ENCODE results near the gene UBE2L6.

DNA sequence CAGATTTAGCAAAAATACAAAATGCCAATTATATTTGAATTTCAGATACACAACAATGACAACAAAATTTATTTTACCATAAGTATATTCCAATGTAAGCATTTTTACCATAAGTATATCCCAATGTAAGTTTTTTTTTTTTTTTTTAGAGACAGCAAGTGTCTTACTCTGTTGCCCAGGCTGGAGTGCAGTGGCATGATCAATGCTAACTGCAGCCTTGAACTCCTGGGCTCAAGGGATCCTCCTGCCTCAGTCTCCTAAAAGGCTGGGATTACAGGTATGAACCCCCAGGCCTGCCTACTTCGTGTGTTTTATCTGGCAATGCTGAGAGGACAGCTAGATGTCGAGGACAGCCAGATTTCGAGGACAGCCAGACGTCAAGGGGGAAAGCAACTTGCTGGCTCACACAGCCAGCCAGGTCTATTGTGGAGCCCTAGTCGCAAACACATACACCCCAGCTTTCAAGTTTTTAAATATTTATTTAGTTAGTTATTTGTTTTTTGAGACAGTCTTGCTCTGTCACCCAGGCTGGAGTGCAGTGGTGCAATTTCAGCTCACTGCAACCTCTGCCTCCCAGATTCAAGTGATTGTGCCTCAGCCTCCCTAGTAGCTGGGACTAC, 28.9 kb upstream of the UBE2L6 start:
- no peak for TF ChIP-seq POLR2A (IDR thresholded peaks at IDR 0.05)
- TF ChIP-seq, protein P1, sequence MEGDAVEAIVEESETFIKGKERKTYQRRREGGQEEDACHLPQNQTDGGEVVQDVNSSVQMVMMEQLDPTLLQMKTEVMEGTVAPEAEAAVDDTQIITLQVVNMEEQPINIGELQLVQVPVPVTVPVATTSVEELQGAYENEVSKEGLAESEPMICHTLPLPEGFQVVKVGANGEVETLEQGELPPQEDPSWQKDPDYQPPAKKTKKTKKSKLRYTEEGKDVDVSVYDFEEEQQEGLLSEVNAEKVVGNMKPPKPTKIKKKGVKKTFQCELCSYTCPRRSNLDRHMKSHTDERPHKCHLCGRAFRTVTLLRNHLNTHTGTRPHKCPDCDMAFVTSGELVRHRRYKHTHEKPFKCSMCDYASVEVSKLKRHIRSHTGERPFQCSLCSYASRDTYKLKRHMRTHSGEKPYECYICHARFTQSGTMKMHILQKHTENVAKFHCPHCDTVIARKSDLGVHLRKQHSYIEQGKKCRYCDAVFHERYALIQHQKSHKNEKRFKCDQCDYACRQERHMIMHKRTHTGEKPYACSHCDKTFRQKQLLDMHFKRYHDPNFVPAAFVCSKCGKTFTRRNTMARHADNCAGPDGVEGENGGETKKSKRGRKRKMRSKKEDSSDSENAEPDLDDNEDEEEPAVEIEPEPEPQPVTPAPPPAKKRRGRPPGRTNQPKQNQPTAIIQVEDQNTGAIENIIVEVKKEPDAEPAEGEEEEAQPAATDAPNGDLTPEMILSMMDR (IDR thresholded peaks at IDR 0.05): no peak

Data from uterus (tissue), 2 donors.